ENCODE results near the gene RASSF5.
A peak's percentile ranks its signal among the peaks of the same experiment; 100 is the strongest.

The RASSF5 gene

GRCh38 chr1:206507284-206508129 lies at the start of gene RASSF5:
Gene RASSF5 (plus strand): TSS chr1:206507531. CDS start chr1:206507603, 72 bp downstream.
- peak; percentile 77 for DNase-seq (ENCODE audit: low spot score)

- DNase-seq (ENCODE audit: low spot score): no peak
These were observed 47.6 kb upstream of the RASSF5 start for GRCh38 chr1:206459703-206460102.

GRCh38 chr1:206460836-206461426 lies 46.4 kb upstream of the RASSF5 start:
- DNase-seq (ENCODE audit: low spot score): no peak

- DNase-seq (ENCODE audit: low spot score): peak; percentile 74
These were observed 45.5 kb upstream of the RASSF5 start for GRCh38 chr1:206461602-206462455.

- DNase-seq (ENCODE audit: low spot score): no peak
These were observed 44.2 kb upstream of the RASSF5 start for GRCh38 chr1:206463137-206463536.

- no peak for DNase-seq (ENCODE audit: low spot score)
These were observed 43.4 kb upstream of the RASSF5 start for GRCh38 chr1:206463911-206464310.

- DNase-seq (ENCODE audit: low spot score): no peak
These were observed 42.8 kb upstream of the RASSF5 start for GRCh38 chr1:206464456-206464964.

- DNase-seq (ENCODE audit: low spot score): no peak
These were observed 41.4 kb upstream of the RASSF5 start for GRCh38 chr1:206465951-206466350.

- peak; percentile 28 for DNase-seq (ENCODE audit: low spot score)
These were observed 40.3 kb upstream of the RASSF5 start for GRCh38 chr1:206466840-206467649.

GRCh38 chr1:206467915-206468314 lies 39.4 kb upstream of the RASSF5 start:
- no peak for DNase-seq (ENCODE audit: low spot score)

GRCh38 chr1:206468571-206468970 lies 38.8 kb upstream of the RASSF5 start:
- no peak for DNase-seq (ENCODE audit: low spot score)

- DNase-seq (ENCODE audit: low spot score): peak; percentile 48
These were observed 37.9 kb upstream of the RASSF5 start for GRCh38 chr1:206469411-206469932.

- peak; percentile 54 for DNase-seq (ENCODE audit: low spot score)
These were observed 37.2 kb upstream of the RASSF5 start, which contains the start of gene IKBKE for GRCh38 chr1:206469933-206470691. Gene IKBKE (plus strand): TSS chr1:206470476. CDS start chr1:206473228, 2,752 bp downstream.

- peak; percentile 59 for DNase-seq (ENCODE audit: low spot score)
These were observed 36.5 kb upstream of the RASSF5 start for GRCh38 chr1:206470692-206471414.

- no peak for DNase-seq (ENCODE audit: low spot score)
These were observed 35.9 kb upstream of the RASSF5 start for GRCh38 chr1:206471415-206471801.

GRCh38 chr1:206472024-206472423 lies 35.3 kb upstream of the RASSF5 start:
- no peak for DNase-seq (ENCODE audit: low spot score)

- peak; percentile 36 for DNase-seq (ENCODE audit: low spot score)
These were observed 34.9 kb upstream of the RASSF5 start for GRCh38 chr1:206472454-206472853.

GRCh38 chr1:206472886-206473285 lies 34.4 kb upstream of the RASSF5 start:
- DNase-seq (ENCODE audit: low spot score): no peak

- no peak for DNase-seq (ENCODE audit: low spot score)
These were observed 31.3 kb upstream of the RASSF5 start for GRCh38 chr1:206476058-206476457.

GRCh38 chr1:206476591-206476990 lies 30.7 kb upstream of the RASSF5 start:
- no peak for DNase-seq (ENCODE audit: low spot score)

Data from CD4-positive, alpha-beta T cell treated with Interleukin-6 at 100 ng/mL for 8 hours (primary cell).